Measurements from ENCODE around the gene STK39.

The STK39 gene

GRCh38 chr2:168290391-168290790, 43.0 kb upstream of the STK39 start:
- no peak overlapping the region for H3K27ac ChIP-seq
- TF ChIP-seq CTCF (IDR thresholded peaks at IDR 0.05): no peak
- H2AFZ ChIP-seq: no peak overlapping the region

GRCh38 chr2:168289880-168290279, 42.5 kb upstream of the STK39 start:
- H3K27me3 ChIP-seq (ENCODE audit: control insufficient read depth, insufficient read depth, low read length): no peaks in the 10 kb centered on the region
- H3K27ac ChIP-seq: no peak overlapping the region
- H3K4me2 ChIP-seq (ENCODE audit: low read length): no peak overlapping the region
- no peak overlapping the region for H2AFZ ChIP-seq
- H3K36me3 ChIP-seq (ENCODE audit: control insufficient read depth, insufficient read depth, low read length): no peaks in the 10 kb centered on the region
- no peak for TF ChIP-seq CTCF (IDR thresholded peaks at IDR 0.05)
- H3K4me3 ChIP-seq (ENCODE audit: low read depth, low read length): no peak overlapping the region
- H3K9ac ChIP-seq: no peak overlapping the region
- H3K4me1 ChIP-seq: no peaks in the 10 kb centered on the region
- no peaks in the 10 kb centered on the region for H3K9me3 ChIP-seq (ENCODE audit: control insufficient read depth, low read length)
- no peaks in the 10 kb centered on the region for H3K79me2 ChIP-seq

More at GRCh38 chr2:168290391-168290790, 43.0 kb upstream of the STK39 start:
- Histone ChIP-seq H3K36me3 (ENCODE audit: control insufficient read depth, insufficient read depth, low read length) (no peaks in the 10 kb centered on the region), H3K79me2 (no peaks in the 10 kb centered on the region), H3K4me1 (no peaks in the 10 kb centered on the region), H3K27me3 (ENCODE audit: control insufficient read depth, insufficient read depth, low read length) (no peaks in the 10 kb centered on the region), H3K4me2 (ENCODE audit: low read length) (no peak overlapping the region), H3K9ac (no peak overlapping the region), H3K9me3 (ENCODE audit: control insufficient read depth, low read length) (no peaks in the 10 kb centered on the region), H3K4me3 (ENCODE audit: low read depth, low read length) (no peak overlapping the region)

GRCh38 chr2:168286535-168286934, 39.1 kb upstream of the STK39 start:
- H3K9me3 ChIP-seq (ENCODE audit: control insufficient read depth, low read length): no peaks in the 10 kb centered on the region
- H3K4me1 ChIP-seq: no peaks in the 10 kb centered on the region
- H3K4me2 ChIP-seq (ENCODE audit: low read length): no peak overlapping the region
- no peaks in the 10 kb centered on the region for H3K36me3 ChIP-seq (ENCODE audit: control insufficient read depth, insufficient read depth, low read length)
- H2AFZ ChIP-seq: no peak overlapping the region
- TF ChIP-seq CTCF (IDR thresholded peaks at IDR 0.05): no peak
- H3K9ac ChIP-seq: no peak overlapping the region
- no peaks in the 10 kb centered on the region for H3K27me3 ChIP-seq (ENCODE audit: control insufficient read depth, insufficient read depth, low read length)
- H3K4me3 ChIP-seq (ENCODE audit: low read depth, low read length): no peak overlapping the region
- H3K27ac ChIP-seq: no peak overlapping the region
- no peaks in the 10 kb centered on the region for H3K79me2 ChIP-seq

GRCh38 chr2:168278424-168278888, 31.1 kb upstream of the STK39 start:
- Histone ChIP-seq H3K4me3 (ENCODE audit: low read depth, low read length) (no peak overlapping the region), H3K4me2 (ENCODE audit: low read length) (no peak overlapping the region), H3K36me3 (ENCODE audit: control insufficient read depth, insufficient read depth, low read length) (no peaks in the 10 kb centered on the region), H3K27ac (no peak overlapping the region), H3K79me2 (no peaks in the 10 kb centered on the region), H3K9me3 (ENCODE audit: control insufficient read depth, low read length) (no peaks in the 10 kb centered on the region), H3K27me3 (ENCODE audit: control insufficient read depth, insufficient read depth, low read length) (no peaks in the 10 kb centered on the region), H2AFZ (no peak overlapping the region), H3K9ac (no peak overlapping the region), H3K4me1 (no peaks in the 10 kb centered on the region)
- TF ChIP-seq CTCF (IDR thresholded peaks at IDR 0.05): no peak

- no peak overlapping the region for H3K27ac ChIP-seq
- no peak overlapping the region for H2AFZ ChIP-seq
- H3K36me3 ChIP-seq (ENCODE audit: control insufficient read depth, insufficient read depth, low read length): no peaks in the 10 kb centered on the region
- TF ChIP-seq CTCF (IDR thresholded peaks at IDR 0.05): no peak
- H3K9ac ChIP-seq: no peak overlapping the region
- no peaks in the 10 kb centered on the region for H3K79me2 ChIP-seq
- no peaks in the 10 kb centered on the region for H3K9me3 ChIP-seq (ENCODE audit: control insufficient read depth, low read length)
- no peak overlapping the region for H3K4me3 ChIP-seq (ENCODE audit: low read depth, low read length)
- no peaks in the 10 kb centered on the region for H3K4me1 ChIP-seq
- H3K27me3 ChIP-seq (ENCODE audit: control insufficient read depth, insufficient read depth, low read length): no peaks in the 10 kb centered on the region
- H3K4me2 ChIP-seq (ENCODE audit: low read length): no peak overlapping the region
Observed at GRCh38 chr2:168277276-168277675, 29.9 kb upstream of the STK39 start.

Measured in parathyroid adenoma (tissue), 2 donors.